ENCODE results near the gene TTYH3.
"Not testable (repeated sequence)": the region's sequence is repeated elsewhere in the genome, so short reads cannot be mapped to it uniquely, and the experiment has no call there.

TTYH3 gene

GRCh38 chr7:2692543-2692942 lies 60.8 kb downstream of the TTYH3 start:
- DNase-seq (ENCODE audit: low read depth) = no peak
- TF ChIP-seq CTCF (IDR thresholded peaks at IDR 0.05; ENCODE audit: control insufficient read depth, extremely low read depth, insufficient read depth) = no peak
- no peak overlapping the region for H3K4me3 ChIP-seq (ENCODE audit: low read depth, low read length)

- not testable (repeated sequence) for H3K4me3 ChIP-seq (ENCODE audit: low read depth, low read length); DNase-seq (ENCODE audit: low read depth)
Observed at GRCh38 chr7:2693420-2694121, 61.8 kb downstream of the TTYH3 start.

- H3K4me3 ChIP-seq (ENCODE audit: low read depth, low read length); DNase-seq (ENCODE audit: low read depth): not testable (repeated sequence)
Observed at GRCh38 chr7:2694122-2694436, 62.3 kb downstream of the TTYH3 start.

GRCh38 chr7:2698581-2699288 lies 66.9 kb downstream of the TTYH3 start:
- DNase-seq (ENCODE audit: low read depth) = no peak
- no peak for TF ChIP-seq CTCF (IDR thresholded peaks at IDR 0.05; ENCODE audit: control insufficient read depth, extremely low read depth, insufficient read depth)
- H3K4me3 ChIP-seq (ENCODE audit: low read depth, low read length) = no peak overlapping the region

- H3K4me3 ChIP-seq (ENCODE audit: low read depth, low read length) = no peak overlapping the region
Observed at GRCh38 chr7:2699289-2699620, 67.5 kb downstream of the TTYH3 start.

GRCh38 chr7:2700141-2700850 lies 68.5 kb downstream of the TTYH3 start:
- H3K4me3 ChIP-seq (ENCODE audit: low read depth, low read length) = no peak overlapping the region
- no peak for DNase-seq (ENCODE audit: low read depth)
- no peak for TF ChIP-seq CTCF (IDR thresholded peaks at IDR 0.05; ENCODE audit: control insufficient read depth, extremely low read depth, insufficient read depth)

More at GRCh38 chr7:2699289-2699620, 67.5 kb downstream of the TTYH3 start:
- no peak for DNase-seq (ENCODE audit: low read depth)
- no peak for TF ChIP-seq CTCF (IDR thresholded peaks at IDR 0.05; ENCODE audit: control insufficient read depth, extremely low read depth, insufficient read depth)

- TF ChIP-seq CTCF (IDR thresholded peaks at IDR 0.05; ENCODE audit: control insufficient read depth, extremely low read depth, insufficient read depth) = no peak
- H3K4me3 ChIP-seq (ENCODE audit: low read depth, low read length) = no peak overlapping the region
- no peak for DNase-seq (ENCODE audit: low read depth)
Observed at GRCh38 chr7:2701424-2701823, 69.6 kb downstream of the TTYH3 start.
